H9 (cell line): Measurements from ENCODE around the gene ARHGEF33. TPM values are rescaled to one million over a fixed set of nuclear protein-coding genes. Genes with fewer than 3 reads are reported as not detected.

Experiments used
- DNase-seq: peaks from one replicate; pipeline ENCODE4 v3.0.0-alpha.2; 2017
- H2AFZ ChIP-seq: one replicate; pipeline ENCODE4 v1.6.1; 2013; ENCODE audit warnings: mild to moderate bottlenecking, low read length, control low read depth, moderate library complexity
- H2AK5ac ChIP-seq: 2 replicates; pipeline ENCODE4 v1.6.1; 2013; ENCODE audit warnings: low read length, control low read depth, mixed read lengths; ENCODE audit not compliant: insufficient read length
- H2BK120ac ChIP-seq: one replicate; pipeline ENCODE4 v1.6.1; 2013; ENCODE audit warnings: low read depth, mild to moderate bottlenecking, low read length, control low read depth, inconsistent platforms; ENCODE audit not compliant: poor library complexity, severe bottlenecking
- H2BK12ac ChIP-seq: 2 replicates; pipeline ENCODE4 v1.6.1; 2013; ENCODE audit warnings: low read length, control low read depth, mixed read lengths, low read depth; ENCODE audit not compliant: insufficient read length
- H2BK15ac ChIP-seq: 2 replicates; pipeline ENCODE4 v1.6.1; 2013; ENCODE audit warnings: low read depth, low read length, control low read depth
- H2BK20ac ChIP-seq: one replicate; pipeline ENCODE4 v1.6.1; 2013; ENCODE audit warnings: low read depth, mild to moderate bottlenecking, low read length, control low read depth, inconsistent platforms; ENCODE audit not compliant: poor library complexity, severe bottlenecking
- H2BK5ac ChIP-seq: 2 replicates; pipeline ENCODE4 v1.6.1; 2013; ENCODE audit warnings: low read length, control low read depth, mixed read lengths; ENCODE audit not compliant: insufficient read length
- H3K14ac ChIP-seq: 2 replicates; pipeline ENCODE4 v1.6.1; 2013; ENCODE audit warnings: low read length, control low read depth; ENCODE audit not compliant: insufficient read depth
- H3K18ac ChIP-seq: 2 replicates; pipeline ENCODE4 v1.6.1; 2013; ENCODE audit warnings: low read depth, mild to moderate bottlenecking, mixed read lengths, low read length, control low read depth; ENCODE audit not compliant: insufficient read length
- H3K23ac ChIP-seq: 2 replicates; pipeline ENCODE4 v1.6.1; 2013; ENCODE audit warnings: low read length, control low read depth, mixed read lengths, low read depth; ENCODE audit not compliant: insufficient read length
- H3K23me2 ChIP-seq: 2 replicates; pipeline ENCODE4 v1.6.1; 2013; ENCODE audit warnings: low read depth, mild to moderate bottlenecking, mixed read lengths, low read length, control low read depth; ENCODE audit not compliant: insufficient read length, poor library complexity, severe bottlenecking
- H3K27ac ChIP-seq: 2 replicates; pipeline ENCODE4 v1.5.1; 2013; ENCODE audit warnings: low read length, control low read depth, mixed read lengths, low read depth; ENCODE audit not compliant: insufficient read length
- H3K27me3 ChIP-seq: 2 replicates; pipeline ENCODE4 v1.6.1; 2013; ENCODE audit warnings: low read length, control low read depth, inconsistent platforms; ENCODE audit not compliant: insufficient read depth
- H3K4ac ChIP-seq: 2 replicates; pipeline ENCODE4 v1.6.1; 2013; ENCODE audit warnings: low read depth, mild to moderate bottlenecking, control low read depth, inconsistent platforms, low read length, moderate library complexity
- H3K4me1 ChIP-seq: 2 replicates; pipeline ENCODE4 v1.6.1; 2013; ENCODE audit warnings: low read length, control low read depth, inconsistent platforms; ENCODE audit not compliant: insufficient read depth
- H3K4me2 ChIP-seq: 2 replicates; pipeline ENCODE4 v1.6.1; 2013; ENCODE audit warnings: low read length, control low read depth, mixed read lengths; ENCODE audit not compliant: insufficient read length, insufficient read depth
- H3K56ac ChIP-seq: 2 replicates; pipeline ENCODE4 v1.6.1; 2013; ENCODE audit warnings: low read depth, mild to moderate bottlenecking, mixed read lengths, low read length, control low read depth; ENCODE audit not compliant: insufficient read length
- H3K79me1 ChIP-seq: 2 replicates; pipeline ENCODE4 v1.6.1; 2013; ENCODE audit warnings: low read depth, mild to moderate bottlenecking, moderate library complexity, low read length, control low read depth, inconsistent platforms; ENCODE audit not compliant: insufficient read depth, poor library complexity, severe bottlenecking
- H3K79me2 ChIP-seq: 2 replicates; pipeline ENCODE4 v1.6.1; 2013; ENCODE audit warnings: low read length, control low read depth, inconsistent platforms; ENCODE audit not compliant: insufficient read depth
- H3K9ac ChIP-seq: 2 replicates; pipeline ENCODE4 v1.6.1; 2013; ENCODE audit warnings: low read length, control low read depth, mixed read lengths; ENCODE audit not compliant: insufficient read length; ENCODE audit errors: extremely low read depth
- H3K9me3 ChIP-seq: one replicate; pipeline ENCODE4 v1.6.1; 2013; ENCODE audit warnings: low read depth, low read length, inconsistent platforms; ENCODE audit not compliant: control insufficient read depth
- H3T11ph ChIP-seq: one replicate; pipeline ENCODE4 v1.6.1; 2013; ENCODE audit warnings: mild to moderate bottlenecking, low read length, control low read depth, inconsistent platforms
- H4K20me1 ChIP-seq: one replicate; pipeline ENCODE4 v1.6.1; 2013; ENCODE audit not compliant: control insufficient read depth, insufficient read length, insufficient read depth
- H4K5ac ChIP-seq: 2 replicates; pipeline ENCODE4 v1.6.1; 2013; ENCODE audit warnings: low read depth, mild to moderate bottlenecking, mixed read lengths, low read length, control low read depth; ENCODE audit not compliant: insufficient read length
- H4K8ac ChIP-seq: replicated peaks from 2 replicates; pipeline ENCODE4 v1.6.1; 2013; ENCODE audit warnings: low read length, control low read depth, mixed read lengths, low read depth; ENCODE audit not compliant: insufficient read length
- H4K91ac ChIP-seq: 2 replicates; pipeline ENCODE4 v1.6.1; 2013; ENCODE audit warnings: low read depth, mild to moderate bottlenecking, moderate library complexity, mixed read lengths, low read length, control low read depth; ENCODE audit not compliant: insufficient read length
- H3K27ac Mint-ChIP-seq, 3 experiments: 2 replicates in 2 of 3; 3 replicates in 1 of 3; pipeline ENCODE4 v1.8.0; 2020 to 2021; ENCODE audit warnings: mixed read lengths in 3 of 3, mild to moderate bottlenecking in 1 of 3, moderate library complexity in 1 of 3
- H3K27me3 Mint-ChIP-seq: 2 replicates; pipeline ENCODE4 v1.8.0; 2021; ENCODE audit warnings: low read depth, mild to moderate bottlenecking, moderate library complexity, mixed read lengths
- H3K36me3 Mint-ChIP-seq, 3 experiments: 2 replicates in 2 of 3; 3 replicates in 1 of 3; pipeline ENCODE4 v1.8.0; 2020 to 2021; ENCODE audit warnings: low read depth in 3 of 3, mixed read lengths in 3 of 3; ENCODE audit not compliant: insufficient read depth in 1 of 3
- H3K4me1 Mint-ChIP-seq, 2 experiments: 2 replicates each; pipeline ENCODE4 v1.8.0; 2020; ENCODE audit warnings: mixed read lengths in 2 of 2
- H3K4me3 Mint-ChIP-seq, 2 experiments: 2 replicates in 1 of 2; 3 replicates in 1 of 2; pipeline ENCODE4 v1.8.0; 2020 to 2021; ENCODE audit warnings: mild to moderate bottlenecking in 2 of 2, mixed read lengths in 2 of 2, moderate library complexity in 1 of 2
- H3K9me3 Mint-ChIP-seq, 2 experiments: 2 replicates in 1 of 2; 3 replicates in 1 of 2; pipeline ENCODE4 v1.8.0; 2020; ENCODE audit warnings: mild to moderate bottlenecking in 2 of 2, mixed read lengths in 2 of 2, moderate library complexity in 1 of 2
- WGBS: extraction: QIAGEN DNeasy Blood & Tissue Kit; methylation state at CpG from one replicate; pipeline ENCODE4 v1.1.7; 2013; ENCODE audit warnings: missing lambda C conversion rate, low lambda C conversion rate, mixed read lengths; ENCODE audit not compliant: insufficient read length; ENCODE audit errors: extremely low coverage; 5-methylcytosine and 5-hydroxymethylcytosine counted together
- total RNA-seq: library from RNA; stranded (reverse); gene quantifications from 2 replicates; pipeline ENCODE4 v1.2.1, GENCODE V29; 2021
- TF ChIP-seq, protein P1 (sequence below): fragments of 200-600 bp; sonication (generic); conservative IDR thresholded peaks from 3 replicates; pipeline ENCODE4 v1.8.0; 2021; ENCODE audit warnings: antibody characterized with exemption, mild to moderate bottlenecking

The ARHGEF33 gene
- total RNA-seq, 1 experiment from 2014 or later, result 0.92 TPM

DNA sequence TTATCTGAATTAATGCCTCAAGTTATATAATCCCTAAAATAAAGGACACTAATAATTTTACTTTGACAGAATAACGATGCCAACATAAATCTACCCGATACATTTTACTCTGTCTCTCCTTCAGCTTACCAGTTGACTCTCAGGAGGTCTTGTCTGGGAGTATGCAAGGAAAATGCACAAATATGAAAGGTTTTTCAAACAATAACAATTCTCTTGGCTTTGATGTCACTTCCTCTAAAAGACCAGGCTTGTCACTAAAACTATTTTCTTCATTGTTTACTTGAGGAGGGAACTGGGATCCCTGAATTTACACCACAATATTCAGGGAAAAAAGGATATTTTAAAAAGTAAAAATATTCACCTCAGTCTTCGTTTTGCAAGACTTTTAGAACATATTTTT, 134.0 kb downstream of the ARHGEF33 start:
- H2BK20ac ChIP-seq, result no peak overlapping the region
- no peak overlapping the region for H3K18ac ChIP-seq
- H2BK120ac ChIP-seq, result no peak overlapping the region
- H4K91ac ChIP-seq, result no peak overlapping the region
- no peaks in the 10 kb centered on the region for H3K9me3 ChIP-seq
- no peak overlapping the region for H2BK5ac ChIP-seq
- no peak overlapping the region for H3K4me2 ChIP-seq
- H3K14ac ChIP-seq, result no peak overlapping the region
- H3T11ph ChIP-seq, result no peak overlapping the region
- no peaks in the 10 kb centered on the region for H3K79me1 ChIP-seq
- no peak overlapping the region for H4K5ac ChIP-seq
- Mint-ChIP-seq H3K4me3 (no peak overlapping the region), H3K36me3 (peaks cover 0 to 13% (median 5%) of the 10 kb centered on the region in 3 experiments; a peak in 4 of 7 replicates), H3K4me1 (peaks cover 40% of the 10 kb centered on the region in 2 experiments), H3K27me3 (no peaks in the 10 kb centered on the region), H3K27ac (peak overlapping the region in 2 of 3 experiments; percentile 53 to 66; a peak in 3 of 7 replicates), H3K9me3 (no peaks in the 10 kb centered on the region)
- H4K8ac ChIP-seq, result no peak overlapping the region
- H3K56ac ChIP-seq, result no peak overlapping the region
- no peak overlapping the region for H3K27ac ChIP-seq
- no CpG with 5 or more reads among the region's 3 CpGs for WGBS
- DNase-seq, result no peak
- no peaks in the 10 kb centered on the region for H4K20me1 ChIP-seq
- peaks cover 2% of the 10 kb centered on the region; the same call in 1 of the 2 replicates for H3K4me1 ChIP-seq
- no peaks in the 10 kb centered on the region for H3K27me3 ChIP-seq
- no peaks in the 10 kb centered on the region for H3K79me2 ChIP-seq
- H2BK15ac ChIP-seq, result no peak overlapping the region
- H3K23me2 ChIP-seq, result no peaks in the 10 kb centered on the region
- H3K23ac ChIP-seq, result no peak overlapping the region
- no peak overlapping the region for H3K9ac ChIP-seq
- H2AFZ ChIP-seq, result no peak overlapping the region
- TF ChIP-seq, protein P1, sequence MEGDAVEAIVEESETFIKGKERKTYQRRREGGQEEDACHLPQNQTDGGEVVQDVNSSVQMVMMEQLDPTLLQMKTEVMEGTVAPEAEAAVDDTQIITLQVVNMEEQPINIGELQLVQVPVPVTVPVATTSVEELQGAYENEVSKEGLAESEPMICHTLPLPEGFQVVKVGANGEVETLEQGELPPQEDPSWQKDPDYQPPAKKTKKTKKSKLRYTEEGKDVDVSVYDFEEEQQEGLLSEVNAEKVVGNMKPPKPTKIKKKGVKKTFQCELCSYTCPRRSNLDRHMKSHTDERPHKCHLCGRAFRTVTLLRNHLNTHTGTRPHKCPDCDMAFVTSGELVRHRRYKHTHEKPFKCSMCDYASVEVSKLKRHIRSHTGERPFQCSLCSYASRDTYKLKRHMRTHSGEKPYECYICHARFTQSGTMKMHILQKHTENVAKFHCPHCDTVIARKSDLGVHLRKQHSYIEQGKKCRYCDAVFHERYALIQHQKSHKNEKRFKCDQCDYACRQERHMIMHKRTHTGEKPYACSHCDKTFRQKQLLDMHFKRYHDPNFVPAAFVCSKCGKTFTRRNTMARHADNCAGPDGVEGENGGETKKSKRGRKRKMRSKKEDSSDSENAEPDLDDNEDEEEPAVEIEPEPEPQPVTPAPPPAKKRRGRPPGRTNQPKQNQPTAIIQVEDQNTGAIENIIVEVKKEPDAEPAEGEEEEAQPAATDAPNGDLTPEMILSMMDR, result no peak
- no peak overlapping the region for H2BK12ac ChIP-seq
- H3K4ac ChIP-seq, result no peak overlapping the region
- H2AK5ac ChIP-seq, result no peak overlapping the region
